Activated naive CD8-positive, alpha-beta T cell treated with anti-CD3 and anti-CD28 coated beads, Interleukin-2, amount 50 U/mL, for 16 hours (primary cell): ENCODE data around the gene PIF1.

Source experiments
- DNase-seq: peaks from one replicate; pipeline ENCODE4 v3.0.0-alpha.2; 2020; ENCODE audit warnings: low read depth, low spot score

The PIF1 gene

DNA sequence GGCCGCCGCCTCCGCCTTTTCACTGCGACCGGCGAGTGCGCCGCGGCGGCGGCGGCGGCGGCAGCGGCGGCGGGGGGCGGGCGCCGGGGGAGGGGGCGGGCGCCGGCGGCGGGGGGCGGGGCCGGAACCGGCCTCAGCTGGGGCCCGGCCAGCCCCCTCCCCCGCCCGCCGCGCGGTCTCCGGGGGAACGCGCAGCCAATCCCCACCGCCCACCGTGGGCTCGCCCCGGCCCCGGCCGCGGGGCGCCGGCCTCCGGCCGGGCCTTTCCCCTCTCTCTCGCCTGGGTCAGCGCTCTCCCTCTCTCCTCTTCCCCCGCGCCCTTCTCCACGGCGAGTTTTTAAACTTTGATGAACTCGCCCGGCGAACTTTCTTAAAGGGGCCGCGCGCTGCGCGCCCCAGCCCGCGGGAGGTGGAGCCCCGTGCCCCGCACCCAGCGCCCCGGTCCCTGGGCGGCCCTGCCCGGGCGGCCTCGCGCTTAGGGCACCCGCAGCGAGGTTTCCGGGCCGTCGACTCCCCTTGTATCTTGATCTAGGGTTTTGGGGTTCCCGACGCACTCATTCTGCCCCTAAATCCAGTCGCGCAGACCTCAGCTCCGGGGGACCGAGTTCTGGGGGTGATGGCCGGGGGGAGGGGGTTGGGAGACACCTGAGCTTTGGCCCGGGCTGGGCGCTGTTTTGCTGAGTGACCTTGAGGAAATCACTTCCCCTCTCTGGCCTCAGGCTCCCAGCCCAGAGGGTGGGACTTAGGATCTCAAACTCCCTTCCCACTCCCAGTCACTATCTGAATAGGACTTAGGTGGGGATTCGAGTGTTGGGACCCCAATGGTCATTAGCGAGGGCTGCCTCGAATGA, 49.7 kb downstream of the PIF1 start, which contains the start of gene RBPMS2:
RBPMS2 (minus strand) TSS at position 39 of the 851 bp plus-strand sequence. CDS start 270 bp downstream, outside the sequence.
- no peak for DNase-seq

DNA sequence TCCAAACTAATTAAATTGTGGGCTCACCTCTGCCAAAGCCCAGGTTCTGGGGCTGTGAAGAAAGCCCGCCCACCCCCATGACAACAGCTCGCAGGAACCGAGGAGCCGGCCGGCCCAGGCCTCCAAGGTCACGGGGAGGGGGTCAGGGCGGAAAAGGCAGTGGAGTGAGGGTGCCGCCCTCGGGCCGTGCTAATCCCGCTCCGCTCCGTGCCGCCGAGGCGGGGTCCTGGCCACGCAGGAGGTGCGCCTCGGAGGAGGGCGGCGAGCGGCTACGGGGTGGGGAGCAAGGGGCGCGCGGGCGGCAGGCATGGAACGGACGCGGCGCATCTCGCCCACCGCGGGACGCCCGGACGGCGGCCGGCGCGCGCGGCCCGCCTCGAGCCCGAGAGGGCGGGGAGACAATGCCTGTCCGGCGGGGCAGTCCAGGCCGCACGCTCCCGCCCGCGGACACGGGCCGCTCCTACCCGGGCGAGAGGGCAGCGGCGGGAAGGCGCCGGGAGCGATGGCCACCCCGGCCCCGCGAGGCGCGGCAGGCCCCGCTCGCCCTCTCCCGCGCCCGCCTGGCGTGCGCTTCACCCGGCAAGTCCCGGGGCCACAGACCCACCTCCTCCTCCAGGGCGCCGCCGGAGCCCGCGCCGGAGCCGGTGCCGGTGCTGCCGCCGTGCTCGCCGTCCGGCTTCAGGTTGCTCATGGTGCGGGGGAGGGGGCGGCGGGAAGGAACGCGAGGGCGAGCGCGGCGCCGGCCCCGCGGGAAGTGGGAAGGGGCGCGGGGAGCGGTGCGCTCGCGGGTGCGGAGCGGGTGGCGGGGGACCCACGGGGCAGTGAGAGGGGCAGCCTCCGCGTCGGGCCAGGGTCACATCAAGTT, 50.6 kb downstream of the PIF1 start:
- no peak for DNase-seq

DNA sequence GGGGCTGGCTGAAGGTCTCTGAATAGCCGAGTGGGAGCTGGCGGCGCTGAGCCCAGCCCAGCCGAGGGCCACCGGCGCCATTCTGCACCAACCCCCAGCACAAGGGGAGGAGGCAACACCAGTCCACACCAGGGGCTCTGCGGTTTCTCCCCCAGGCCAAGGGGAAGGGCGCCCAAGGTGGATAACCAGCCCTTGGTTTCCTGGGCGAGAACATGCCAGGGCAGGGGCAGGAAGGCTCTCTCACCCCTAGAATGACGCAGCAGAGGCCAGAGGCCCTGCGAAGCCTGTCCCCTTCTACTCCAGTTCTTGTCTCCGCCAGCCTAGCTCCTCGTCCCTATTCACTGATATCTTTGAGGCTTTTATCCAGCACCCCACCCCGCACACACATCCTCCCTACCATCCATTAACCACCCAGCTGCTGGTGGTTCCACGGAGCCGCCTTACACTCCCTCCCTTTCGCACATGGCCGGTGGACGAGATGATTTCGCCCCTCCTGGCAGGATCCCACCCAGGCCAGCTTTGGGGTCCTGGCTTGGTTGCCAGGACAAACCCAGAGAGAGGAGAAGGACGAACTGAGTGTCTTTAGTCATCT, 51.3 kb downstream of the PIF1 start:
- no peak for DNase-seq

DNA sequence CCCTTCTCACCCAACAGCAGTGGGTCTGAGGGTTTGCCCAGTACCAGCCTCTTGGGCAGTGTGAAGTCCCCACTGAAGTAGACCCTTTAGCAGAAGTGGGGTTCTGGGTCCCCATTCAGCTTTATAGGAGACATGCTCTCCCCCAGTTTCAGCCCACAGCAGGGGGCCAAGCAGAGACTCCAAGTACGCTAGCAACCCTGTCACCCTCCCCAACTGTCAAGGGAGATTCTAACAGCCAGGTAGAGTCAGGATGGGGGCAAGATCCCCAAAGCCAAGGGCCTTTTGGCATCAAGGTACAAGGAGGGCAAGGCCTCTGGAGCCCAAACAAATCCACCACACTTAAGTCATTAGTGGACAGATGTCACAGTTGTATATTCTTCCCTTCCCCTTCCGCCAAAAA, 51.8 kb downstream of the PIF1 start:
- no peak for DNase-seq

DNA sequence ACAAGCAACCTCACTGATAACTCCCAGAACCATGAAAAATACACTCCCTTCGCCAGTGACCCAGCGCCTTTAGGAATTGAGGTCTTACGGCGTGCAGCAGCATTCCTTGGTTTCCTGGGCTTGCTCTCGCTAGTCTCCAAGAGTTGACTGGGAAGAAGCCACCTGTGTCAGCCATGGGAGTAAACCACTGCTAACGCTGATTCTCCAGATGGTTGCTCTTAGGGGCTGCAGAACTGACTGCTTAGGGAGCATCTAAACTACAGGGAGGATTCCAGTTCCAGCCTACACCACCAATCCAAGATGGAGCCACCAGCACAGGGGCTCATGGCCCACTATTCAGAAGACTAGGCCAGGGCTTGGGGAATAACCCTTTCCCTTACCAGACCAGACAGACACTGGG, 52.5 kb downstream of the PIF1 start:
- no peak for DNase-seq

DNA sequence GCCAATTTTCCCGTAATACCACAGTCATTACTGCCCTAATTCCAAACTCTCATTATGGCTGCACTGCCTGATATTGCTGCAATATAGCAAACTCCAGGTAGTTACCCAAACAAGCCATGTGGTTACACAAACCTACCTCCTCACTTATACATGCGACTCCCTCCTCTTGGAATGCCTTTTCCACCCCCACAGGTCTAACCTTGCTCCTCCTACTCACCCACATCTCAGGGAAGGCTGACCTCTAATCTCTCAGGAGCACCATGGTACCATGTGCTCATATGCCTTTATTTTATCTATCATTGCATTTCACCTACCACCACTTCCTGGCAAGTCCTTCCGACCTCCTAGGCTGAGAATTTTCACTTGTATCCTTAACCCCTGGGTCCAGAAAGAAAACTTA, 53.0 kb downstream of the PIF1 start:
- DNase-seq, result no peak

DNA sequence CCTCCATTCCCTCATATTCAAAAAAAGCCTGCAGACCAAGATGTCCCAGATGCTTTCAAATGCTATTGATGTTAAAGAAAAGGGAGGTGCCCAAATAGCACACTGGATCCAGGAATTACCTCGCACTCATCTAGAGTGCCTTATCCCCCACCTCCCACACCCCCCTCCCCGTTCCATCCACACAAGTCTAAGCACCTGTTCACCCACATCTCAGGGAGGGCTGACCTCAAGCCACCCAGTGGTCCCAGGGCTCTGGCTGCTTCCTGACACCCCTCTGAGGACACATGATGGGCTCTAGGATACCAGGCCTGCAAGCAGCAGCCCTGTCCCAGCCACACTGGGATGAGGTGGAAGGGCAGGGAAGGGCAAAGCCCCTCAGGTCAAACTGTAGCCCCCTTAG, 54.8 kb downstream of the PIF1 start:
- no peak for DNase-seq

DNA sequence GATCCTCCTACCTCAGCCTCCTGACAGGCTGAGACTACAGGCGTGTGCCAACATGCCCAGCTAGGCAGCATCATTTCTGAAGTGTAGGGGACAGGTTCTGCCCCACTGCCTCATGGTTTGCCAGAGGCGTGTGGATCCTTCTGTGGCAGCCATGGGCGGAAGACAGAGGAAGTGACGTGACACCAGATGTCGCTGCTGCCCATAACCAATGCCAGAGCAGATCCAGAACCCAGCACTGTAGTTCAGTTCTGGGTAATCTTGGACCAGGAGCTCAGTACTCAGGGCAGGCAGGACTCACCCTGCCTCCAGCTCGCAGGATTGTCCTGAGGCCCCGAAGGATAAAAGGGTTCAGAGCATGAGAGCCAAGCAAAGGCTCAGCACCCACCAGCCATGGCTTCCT, 58.2 kb downstream of the PIF1 start:
- no peak for DNase-seq

DNA sequence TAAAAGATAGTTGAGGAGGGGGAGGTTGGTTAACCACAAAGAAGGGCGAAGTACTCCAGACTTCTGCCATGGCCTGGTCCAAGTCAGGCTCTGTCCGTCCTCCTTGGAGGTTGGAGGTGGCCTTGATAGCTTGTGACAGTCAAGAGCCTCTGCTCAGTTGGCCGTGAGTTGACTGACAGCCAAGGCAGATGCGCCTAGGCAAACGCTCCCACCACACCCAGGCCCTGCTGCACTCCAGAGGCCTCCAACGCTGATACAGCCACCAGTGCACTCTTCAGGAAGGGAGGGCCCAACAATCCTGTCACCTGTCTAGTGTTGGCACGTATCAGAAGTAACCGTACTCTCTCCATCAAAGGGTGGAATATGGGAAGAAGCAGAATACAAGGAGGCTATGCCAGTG, 59.4 kb downstream of the PIF1 start:
- no peak for DNase-seq
